ENCODE data around the gene RPAIN.

The RPAIN gene

GRCh38 chr17:5478992-5479391, 59.0 kb downstream of the RPAIN start:
- peaks cover 73% of the 10 kb centered on the region for H3K36me3 ChIP-seq (ENCODE audit: control insufficient read depth, insufficient read depth, low read length)
- no peak overlapping the region for H3K4me3 ChIP-seq (ENCODE audit: insufficient read depth, low read depth, low read length, poor library complexity, severe bottlenecking)
- no peaks in the 10 kb centered on the region for H3K4me1 ChIP-seq (ENCODE audit: control insufficient read depth, insufficient read depth, low read length, poor library complexity, severe bottlenecking)
- DNase-seq = no peak
- H3K27ac ChIP-seq (ENCODE audit: insufficient read depth, low read length, poor library complexity, severe bottlenecking) = no peak overlapping the region
- H3K27me3 ChIP-seq (replicated peaks; ENCODE audit: control insufficient read depth, insufficient read depth, low read length, poor library complexity, severe bottlenecking) = no peaks in the 10 kb centered on the region
- no peaks in the 10 kb centered on the region for H3K9me3 ChIP-seq (ENCODE audit: control insufficient read depth, low read length)

DNA sequence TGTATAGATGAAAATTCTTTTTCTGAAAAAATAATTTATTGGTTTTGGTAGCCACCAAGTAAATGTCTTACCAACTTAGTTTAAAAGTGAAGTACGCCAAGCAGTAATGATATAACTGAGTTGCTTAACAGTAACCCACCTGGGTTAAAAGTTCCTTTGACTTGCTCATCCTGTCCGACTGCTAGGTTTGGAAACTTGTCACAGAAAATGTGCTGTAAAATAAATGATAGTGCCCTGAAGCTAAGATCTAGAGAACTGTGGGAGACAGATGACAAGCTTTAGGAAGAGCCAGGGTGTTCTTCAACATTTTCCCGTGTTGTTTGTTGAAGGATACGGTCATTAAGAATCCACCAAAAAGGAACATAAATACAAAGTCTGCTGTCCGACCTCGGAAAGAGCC, 61.0 kb downstream of the RPAIN start:
- no peaks in the 10 kb centered on the region for H3K9me3 ChIP-seq (ENCODE audit: control insufficient read depth, low read length)
- H3K36me3 ChIP-seq (ENCODE audit: control insufficient read depth, insufficient read depth, low read length) = peaks cover 61% of the 10 kb centered on the region
- no peak for DNase-seq
- H3K27ac ChIP-seq (ENCODE audit: insufficient read depth, low read length, poor library complexity, severe bottlenecking) = no peak overlapping the region
- peaks cover 13% of the 10 kb centered on the region for H3K4me1 ChIP-seq (ENCODE audit: control insufficient read depth, insufficient read depth, low read length, poor library complexity, severe bottlenecking)
- no peaks in the 10 kb centered on the region for H3K27me3 ChIP-seq (replicated peaks; ENCODE audit: control insufficient read depth, insufficient read depth, low read length, poor library complexity, severe bottlenecking)
- no peak overlapping the region for H3K4me3 ChIP-seq (ENCODE audit: insufficient read depth, low read depth, low read length, poor library complexity, severe bottlenecking)

DNA sequence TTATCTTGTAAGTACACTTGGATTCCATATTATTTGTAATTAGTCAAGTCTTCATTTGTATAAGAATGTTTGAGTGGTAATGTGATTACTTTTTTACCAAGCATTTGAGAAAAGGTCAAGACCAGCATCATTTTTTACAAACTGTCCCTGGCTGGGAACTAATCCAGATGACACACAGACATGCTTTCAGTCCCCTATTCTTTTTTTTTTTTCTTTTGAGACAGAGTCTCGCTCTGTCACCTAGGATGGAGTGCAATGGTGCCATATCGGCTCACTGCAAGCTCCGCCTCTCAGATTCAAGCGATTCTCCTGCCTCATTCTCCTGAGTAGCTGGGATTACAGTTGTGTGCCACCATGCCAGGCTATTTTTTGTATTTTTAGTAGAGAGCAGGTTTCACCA, 61.5 kb downstream of the RPAIN start:
- DNase-seq = no peak
- H3K4me1 ChIP-seq (ENCODE audit: control insufficient read depth, insufficient read depth, low read length, poor library complexity, severe bottlenecking) = peaks cover 13% of the 10 kb centered on the region
- no peak overlapping the region for H3K27ac ChIP-seq (ENCODE audit: insufficient read depth, low read length, poor library complexity, severe bottlenecking)
- H3K27me3 ChIP-seq (replicated peaks; ENCODE audit: control insufficient read depth, insufficient read depth, low read length, poor library complexity, severe bottlenecking) = no peaks in the 10 kb centered on the region
- no peaks in the 10 kb centered on the region for H3K9me3 ChIP-seq (ENCODE audit: control insufficient read depth, low read length)
- H3K4me3 ChIP-seq (ENCODE audit: insufficient read depth, low read depth, low read length, poor library complexity, severe bottlenecking) = no peak overlapping the region
- H3K36me3 ChIP-seq (ENCODE audit: control insufficient read depth, insufficient read depth, low read length) = peaks cover 60% of the 10 kb centered on the region

All from effector memory CD4-positive, alpha-beta T cell (primary cell).